ENCODE data around the gene FYB1. TPM values are rescaled to one million over a fixed set of nuclear protein-coding genes. Genes with fewer than 3 reads are reported as not detected.

The FYB1 gene
- total RNA-seq, 1 donor = under 0.01 TPM

DNA sequence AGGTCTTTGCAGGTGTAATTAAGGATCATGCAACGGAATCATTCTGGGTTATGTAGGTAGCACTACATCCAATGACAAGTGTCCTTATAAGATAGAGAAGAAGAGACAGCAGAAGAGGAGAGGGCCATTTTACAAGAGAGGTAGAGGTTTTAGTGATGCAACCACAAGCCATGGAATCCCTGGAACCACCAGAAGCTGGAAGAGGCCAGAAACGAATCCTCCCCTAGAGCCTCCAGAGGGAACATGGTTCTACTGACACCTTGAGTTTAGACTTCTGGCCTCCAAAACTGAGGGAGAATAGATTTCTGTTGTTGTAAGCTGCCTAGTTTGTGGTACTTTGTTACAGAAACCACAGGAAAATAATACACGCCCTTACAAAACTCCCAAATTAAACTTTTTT lies 3.5 kb downstream of the FYB1 start:
- TF ChIP-seq, protein P1, sequence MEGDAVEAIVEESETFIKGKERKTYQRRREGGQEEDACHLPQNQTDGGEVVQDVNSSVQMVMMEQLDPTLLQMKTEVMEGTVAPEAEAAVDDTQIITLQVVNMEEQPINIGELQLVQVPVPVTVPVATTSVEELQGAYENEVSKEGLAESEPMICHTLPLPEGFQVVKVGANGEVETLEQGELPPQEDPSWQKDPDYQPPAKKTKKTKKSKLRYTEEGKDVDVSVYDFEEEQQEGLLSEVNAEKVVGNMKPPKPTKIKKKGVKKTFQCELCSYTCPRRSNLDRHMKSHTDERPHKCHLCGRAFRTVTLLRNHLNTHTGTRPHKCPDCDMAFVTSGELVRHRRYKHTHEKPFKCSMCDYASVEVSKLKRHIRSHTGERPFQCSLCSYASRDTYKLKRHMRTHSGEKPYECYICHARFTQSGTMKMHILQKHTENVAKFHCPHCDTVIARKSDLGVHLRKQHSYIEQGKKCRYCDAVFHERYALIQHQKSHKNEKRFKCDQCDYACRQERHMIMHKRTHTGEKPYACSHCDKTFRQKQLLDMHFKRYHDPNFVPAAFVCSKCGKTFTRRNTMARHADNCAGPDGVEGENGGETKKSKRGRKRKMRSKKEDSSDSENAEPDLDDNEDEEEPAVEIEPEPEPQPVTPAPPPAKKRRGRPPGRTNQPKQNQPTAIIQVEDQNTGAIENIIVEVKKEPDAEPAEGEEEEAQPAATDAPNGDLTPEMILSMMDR (IDR thresholded peaks at IDR 0.05; ENCODE audit: extremely low read depth, low read depth, low read length) = no peak

GRCh38 chr5:39214912-39215709 lies 4.3 kb downstream of the FYB1 start:
- Histone ChIP-seq H3K79me2 (ENCODE audit: insufficient read depth, low read length) (no peaks in the 10 kb centered on the region), H3K36me3 (ENCODE audit: insufficient read depth, low read length) (no peaks in the 10 kb centered on the region), H3K9me3 (ENCODE audit: low read depth, low read length) (no peaks in the 10 kb centered on the region), H3K4me1 (ENCODE audit: insufficient read depth, low read length) (no peaks in the 10 kb centered on the region), H2AFZ (ENCODE audit: low read length) (no peak overlapping the region), H3K27ac (ENCODE audit: low read depth, low read length) (no peak overlapping the region), H4K20me1 (ENCODE audit: insufficient read depth, low read length) (no peaks in the 10 kb centered on the region), H3K4me3 (ENCODE audit: insufficient read depth, low read length) (no peak overlapping the region), H3K27me3 (ENCODE audit: insufficient read depth, low read length) (peaks cover 13% of the 10 kb centered on the region), H3K4me2 (ENCODE audit: insufficient read depth, low read length) (no peak overlapping the region)
- peak; percentile 59 for DNase-seq (ENCODE audit: insufficient read length, low spot score, missing footprints)
- TF ChIP-seq, protein P1 (IDR thresholded peaks at IDR 0.05; ENCODE audit: extremely low read depth, low read depth, low read length) = no peak

More for the DNA sequence above, 3.5 kb downstream of the FYB1 start:
- H3K27ac ChIP-seq (ENCODE audit: low read depth, low read length) = no peak overlapping the region
- no peak overlapping the region for H3K4me3 ChIP-seq (ENCODE audit: insufficient read depth, low read length)
- no peak for DNase-seq (ENCODE audit: insufficient read length, low spot score, missing footprints)
- no peak overlapping the region for H3K4me2 ChIP-seq (ENCODE audit: insufficient read depth, low read length)
- no peaks in the 10 kb centered on the region for H3K79me2 ChIP-seq (ENCODE audit: insufficient read depth, low read length)
- no peaks in the 10 kb centered on the region for H3K36me3 ChIP-seq (ENCODE audit: insufficient read depth, low read length)
- no peaks in the 10 kb centered on the region for H4K20me1 ChIP-seq (ENCODE audit: insufficient read depth, low read length)
- no peak overlapping the region for H2AFZ ChIP-seq (ENCODE audit: low read length)
- peaks cover 10% of the 10 kb centered on the region for H3K27me3 ChIP-seq (ENCODE audit: insufficient read depth, low read length)
- H3K4me1 ChIP-seq (ENCODE audit: insufficient read depth, low read length) = no peaks in the 10 kb centered on the region
- no peaks in the 10 kb centered on the region for H3K9me3 ChIP-seq (ENCODE audit: low read depth, low read length)

DNA sequence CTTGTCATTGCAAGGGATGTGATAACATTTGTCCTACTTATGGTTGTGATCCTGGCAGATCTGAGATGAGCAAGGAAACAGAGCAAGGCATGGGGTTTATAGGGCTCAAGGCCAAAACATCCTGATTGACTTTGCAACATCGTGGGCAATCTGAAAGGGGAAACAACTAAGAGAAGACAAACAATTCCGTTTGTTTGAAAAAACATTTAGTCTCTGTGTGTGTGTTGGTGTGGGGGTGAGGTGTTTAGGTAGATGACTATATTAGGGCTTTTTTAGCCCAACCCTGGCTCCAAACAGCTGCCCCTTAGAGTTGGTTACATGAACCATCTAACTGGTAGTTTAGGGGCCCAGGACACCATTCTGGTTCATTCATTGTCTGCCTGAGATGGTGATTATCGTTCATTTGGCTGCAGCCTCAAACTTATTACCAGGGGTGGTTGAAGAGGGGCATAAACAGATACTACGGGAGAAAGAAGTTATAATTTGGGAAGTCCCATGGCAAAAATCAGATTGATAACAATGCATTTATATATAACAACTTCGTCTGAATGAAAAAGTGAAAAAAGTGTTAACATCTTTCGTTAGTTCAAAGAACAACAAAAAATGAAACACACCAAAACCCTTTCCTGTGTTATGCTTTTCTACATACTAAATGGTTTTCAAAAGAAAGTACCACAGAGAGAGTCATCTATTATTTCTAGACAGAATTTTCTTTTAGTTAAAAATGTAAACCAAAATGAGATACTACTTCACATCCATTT lies 5.7 kb downstream of the FYB1 start:
- Histone ChIP-seq H3K27me3 (ENCODE audit: insufficient read depth, low read length) (peaks cover 13% of the 10 kb centered on the region), H4K20me1 (ENCODE audit: insufficient read depth, low read length) (no peaks in the 10 kb centered on the region), H3K27ac (ENCODE audit: low read depth, low read length) (no peak overlapping the region), H2AFZ (ENCODE audit: low read length) (peak overlapping the region; percentile 69), H3K4me2 (ENCODE audit: insufficient read depth, low read length) (no peak overlapping the region), H3K4me3 (ENCODE audit: insufficient read depth, low read length) (no peak overlapping the region), H3K36me3 (ENCODE audit: insufficient read depth, low read length) (no peaks in the 10 kb centered on the region), H3K4me1 (ENCODE audit: insufficient read depth, low read length) (no peaks in the 10 kb centered on the region), H3K79me2 (ENCODE audit: insufficient read depth, low read length) (no peaks in the 10 kb centered on the region), H3K9me3 (ENCODE audit: low read depth, low read length) (no peaks in the 10 kb centered on the region)
- TF ChIP-seq, protein P1 (IDR thresholded peaks at IDR 0.05; ENCODE audit: extremely low read depth, low read depth, low read length) = no peak
- no peak for DNase-seq (ENCODE audit: insufficient read length, low spot score, missing footprints)

DNA sequence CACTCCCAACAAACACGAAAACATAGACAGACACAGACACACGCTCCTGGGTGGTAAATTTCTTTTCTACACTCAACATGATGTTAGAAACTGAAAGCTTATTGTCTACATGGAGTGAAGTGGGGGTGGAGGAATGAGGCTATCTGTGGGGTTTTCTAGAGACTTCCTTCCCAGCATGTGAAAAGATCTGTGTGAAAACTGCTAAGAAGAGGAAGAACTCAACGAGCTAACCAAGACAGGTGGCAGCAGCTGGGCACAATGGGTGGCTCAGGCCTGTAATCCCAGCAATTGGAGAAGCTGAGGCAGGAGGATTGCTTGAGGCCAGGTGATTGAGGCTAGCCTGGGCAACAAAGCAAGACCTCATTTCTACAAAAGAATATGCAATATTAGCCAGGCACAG lies 7.6 kb downstream of the FYB1 start:
- Histone ChIP-seq H3K4me3 (ENCODE audit: insufficient read depth, low read length) (no peak overlapping the region), H3K9me3 (ENCODE audit: low read depth, low read length) (no peaks in the 10 kb centered on the region), H3K27ac (ENCODE audit: low read depth, low read length) (no peak overlapping the region), H3K27me3 (ENCODE audit: insufficient read depth, low read length) (peaks cover 17% of the 10 kb centered on the region), H3K4me1 (ENCODE audit: insufficient read depth, low read length) (no peaks in the 10 kb centered on the region), H4K20me1 (ENCODE audit: insufficient read depth, low read length) (no peaks in the 10 kb centered on the region), H2AFZ (ENCODE audit: low read length) (no peak overlapping the region), H3K79me2 (ENCODE audit: insufficient read depth, low read length) (no peaks in the 10 kb centered on the region), H3K4me2 (ENCODE audit: insufficient read depth, low read length) (no peak overlapping the region), H3K36me3 (ENCODE audit: insufficient read depth, low read length) (no peaks in the 10 kb centered on the region)
- no peak for DNase-seq (ENCODE audit: insufficient read length, low spot score, missing footprints)
- TF ChIP-seq, protein P1 (IDR thresholded peaks at IDR 0.05; ENCODE audit: extremely low read depth, low read depth, low read length) = no peak
